GM23338 (cell line): ENCODE data around the gene FYCO1. TPM values are rescaled to one million over a fixed set of nuclear protein-coding genes. Genes with fewer than 3 reads are reported as not detected.

Experiments
- ATAC-seq: fragments of 200-7000 bp; cut with Tn5 transposase; 3 replicates; pipeline ENCODE4 v1.9.1; 2020
- DNase-seq: peaks from one replicate; pipeline ENCODE4 v3.0.0-alpha.2; 2015; ENCODE audit warnings: low spot score
- H2AFZ ChIP-seq: fragments of 200-600 bp; sonication (generic); 2 replicates; pipeline ENCODE4 v1.8.0; 2016; ENCODE audit warnings: antibody characterized with exemption, mild to moderate bottlenecking, moderate library complexity
- H3F3A ChIP-seq: fragments of 200-600 bp; sonication (generic); replicated peaks from 2 replicates; pipeline ENCODE4 v1.8.0; 2017; ENCODE audit warnings: antibody characterized with exemption, mixed run types, low read depth
- H3K27ac ChIP-seq: fragments of 200-600 bp; sonication (generic); 2 replicates; pipeline ENCODE4 v1.6.1; 2016; ENCODE audit warnings: low read depth
- H3K27me3 ChIP-seq: fragments of 200-600 bp; sonication (generic); 2 replicates; pipeline ENCODE4 v1.8.0; 2016; ENCODE audit warnings: mild to moderate bottlenecking, mixed run types, moderate library complexity; ENCODE audit not compliant: insufficient read depth
- H3K36me3 ChIP-seq: fragments of 200-600 bp; sonication (generic); 2 replicates; pipeline ENCODE4 v1.8.0; 2016; ENCODE audit warnings: mild to moderate bottlenecking; ENCODE audit not compliant: insufficient read depth
- H3K4me1 ChIP-seq: fragments of 200-600 bp; sonication (generic); 2 replicates; pipeline ENCODE4 v1.8.0; 2016; ENCODE audit warnings: mild to moderate bottlenecking, moderate library complexity; ENCODE audit not compliant: insufficient read depth
- H3K4me2 ChIP-seq: fragments of 200-600 bp; sonication (generic); 2 replicates; pipeline ENCODE4 v1.7.1; 2017; ENCODE audit warnings: mixed run types
- H3K4me3 ChIP-seq: fragments of 200-600 bp; sonication (generic); 2 replicates; pipeline ENCODE4 v1.6.1; 2016; ENCODE audit warnings: mixed run types
- H3K79me2 ChIP-seq: fragments of 200-600 bp; sonication (generic); replicated peaks from 2 replicates; pipeline ENCODE4 v1.8.0; 2017; ENCODE audit warnings: mild to moderate bottlenecking; ENCODE audit not compliant: insufficient read depth
- H3K9me2 ChIP-seq: fragments of 200-600 bp; sonication (generic); 2 replicates; pipeline ENCODE4 v1.8.0; 2017; ENCODE audit not compliant: insufficient read depth
- H4K20me1 ChIP-seq: fragments of 200-600 bp; sonication (generic); replicated peaks from 2 replicates; pipeline ENCODE4 v1.8.0; 2017; ENCODE audit warnings: mild to moderate bottlenecking; ENCODE audit not compliant: insufficient read depth
- H3K27ac Mint-ChIP-seq: 2 replicates; pipeline ENCODE4 v1.8.0; 2020; ENCODE audit warnings: inconsistent platforms, mild to moderate bottlenecking, moderate library complexity, mixed read lengths
- H3K27me3 Mint-ChIP-seq: 3 replicates; pipeline ENCODE4 v1.8.0; 2022; ENCODE audit warnings: low read depth, mild to moderate bottlenecking, moderate library complexity, mixed read lengths, inconsistent platforms; ENCODE audit not compliant: insufficient read depth, poor library complexity
- H3K36me3 Mint-ChIP-seq: 3 replicates; pipeline ENCODE4 v1.8.0; 2021; ENCODE audit warnings: low read depth, mild to moderate bottlenecking, inconsistent platforms, moderate library complexity, mixed read lengths
- H3K4me1 Mint-ChIP-seq: 3 replicates; pipeline ENCODE4 v1.8.0; 2020; ENCODE audit warnings: mild to moderate bottlenecking, inconsistent platforms, mixed read lengths
- H3K4me3 Mint-ChIP-seq: 3 replicates; pipeline ENCODE4 v1.8.0; 2021; ENCODE audit warnings: moderate library complexity, mild to moderate bottlenecking, inconsistent platforms, mixed read lengths
- H3K9me3 Mint-ChIP-seq: 3 replicates; pipeline ENCODE4 v1.8.0; 2020; ENCODE audit warnings: moderate library complexity, mild to moderate bottlenecking, inconsistent platforms, mixed read lengths
- CREB1 ChIP-seq: fragments of 250-450 bp; sonication (Bioruptor Pico); IDR thresholded peaks from 2 replicates; pipeline ENCODE4 v1.5.0; 2020; ENCODE audit warnings: low read depth, mild to moderate bottlenecking, moderate library complexity
- CTCF ChIP-seq, 2 experiments: fragments of 200-600 bp in 1 of 2; sonication (generic) in 1 of 2; conservative IDR thresholded peaks; 2 replicates each; pipeline versions ENCODE4 v1.5.1 to v1.6.1; 2016 to 2017; ENCODE audit warnings: antibody characterized with exemption in 2 of 2, low read depth in 2 of 2, mild to moderate bottlenecking in 2 of 2, moderate library complexity in 1 of 2
- ETS1 ChIP-seq: IDR thresholded peaks from 2 replicates; pipeline ENCODE4 v1.6.1; 2016; ENCODE audit warnings: antibody characterized with exemption
- EZH2 ChIP-seq: fragments of 200-600 bp; sonication (generic); IDR thresholded peaks from one replicate; pipeline ENCODE4 v1.8.0; 2017; ENCODE audit warnings: antibody characterized with exemption, mild to moderate bottlenecking, low read depth; ENCODE audit not compliant: unreplicated experiment
- EZH2phosphoT487 ChIP-seq: fragments of 200-600 bp; sonication (generic); IDR thresholded peaks from one replicate; pipeline ENCODE4 v1.8.1; 2018; ENCODE audit warnings: antibody characterized with exemption; ENCODE audit not compliant: unreplicated experiment
- JUNB ChIP-seq: IDR thresholded peaks from one replicate; pipeline ENCODE4 v1.6.1; 2016; ENCODE audit warnings: antibody characterized with exemption; ENCODE audit not compliant: unreplicated experiment
- NANOG ChIP-seq: IDR thresholded peaks from 2 replicates; pipeline ENCODE4 v1.6.1; 2016; ENCODE audit warnings: antibody characterized with exemption, borderline replicate concordance
- POLR2AphosphoS5 ChIP-seq: IDR thresholded peaks from 2 replicates; pipeline ENCODE4 v1.6.1; 2016; ENCODE audit warnings: antibody characterized with exemption, low read depth
- REST ChIP-seq: IDR thresholded peaks from one replicate; pipeline ENCODE4 v1.6.1; 2018; ENCODE audit warnings: antibody characterized with exemption; ENCODE audit not compliant: unreplicated experiment
- STAT1 ChIP-seq: IDR thresholded peaks from one replicate; pipeline ENCODE4 v1.6.1; 2016; ENCODE audit warnings: antibody characterized with exemption; ENCODE audit not compliant: unreplicated experiment
- ZNF114 ChIP-seq: fragments of 250-450 bp; sonication (Bioruptor Pico); IDR thresholded peaks from 2 replicates; pipeline ENCODE4 v1.5.0; 2020; ENCODE audit warnings: mild to moderate bottlenecking, moderate library complexity
- ZNF331 ChIP-seq: fragments of 250-450 bp; sonication (Bioruptor Pico); IDR thresholded peaks from 2 replicates; pipeline ENCODE4 v1.5.0; 2020; ENCODE audit warnings: low read depth, mild to moderate bottlenecking, moderate library complexity
- ZNF462 ChIP-seq: fragments of 250-450 bp; sonication (Bioruptor Pico); IDR thresholded peaks from 2 replicates; pipeline ENCODE4 v1.5.0; 2020; ENCODE audit warnings: mild to moderate bottlenecking, moderate library complexity
- polyA plus RNA-seq: library from polyadenylated mRNA; unstranded; fragments of >200 nt; fragmentation: Nextera tagmentation; extraction: Ambion mirVana; gene quantifications from 2 replicates; pipeline ENCODE4 v1.2.1, GENCODE V29; 2016
- total RNA-seq: library from RNA; depleted of rRNA; stranded (reverse); fragments of >200 nt; shearing (Covaris generic); gene quantifications from 2 replicates; pipeline ENCODE4 v1.2.3, GENCODE V29; 2014

The FYCO1 gene
- total and polyA plus RNA-seq, 2 experiments from 2014 or later = 4.5 to 17.2 TPM

- H4K20me1 ChIP-seq = peaks cover 10% of the 10 kb centered on the region
- TF ChIP-seq NANOG = no peak
- no peak for TF ChIP-seq EZH2
- no peak for TF ChIP-seq ZNF331 (CRISPR knock-in tag)
- TF ChIP-seq POLR2AphosphoS5 = no peak
- no peak for TF ChIP-seq STAT1
- no peak for TF ChIP-seq ZNF462 (CRISPR knock-in tag)
- no peak for TF ChIP-seq CTCF (conservative IDR thresholded peaks at IDR 0.05; ENCODE audit: low read depth in 2 of 2)
- TF ChIP-seq CREB1 (CRISPR knock-in tag) = no peak
- TF ChIP-seq EZH2phosphoT487 = no peak
- TF ChIP-seq ETS1 = no peak
- TF ChIP-seq JUNB = no peak
- no peak for TF ChIP-seq REST
- no peak for TF ChIP-seq ZNF114 (CRISPR knock-in tag)
- Mint-ChIP-seq H3K4me1 (peaks cover 6% of the 10 kb centered on the region), H3K27ac (no peak overlapping the region), H3K36me3 (peaks cover 31% of the 10 kb centered on the region), H3K4me3 (no peak overlapping the region), H3K27me3 (peaks cover 6% of the 10 kb centered on the region), H3K9me3 (no peaks in the 10 kb centered on the region; the same call in 2 of the 3 replicates)
- no peak overlapping the region for H3K27ac ChIP-seq
- ATAC-seq = no peak
- no peak for DNase-seq
- H3K4me1 ChIP-seq = peaks cover 7% of the 10 kb centered on the region; the same call in 1 of the 2 replicates
- no peak overlapping the region for H2AFZ ChIP-seq
- H3K4me3 ChIP-seq = no peak overlapping the region
- no peaks in the 10 kb centered on the region for H3K27me3 ChIP-seq
- H3K4me2 ChIP-seq = no peak overlapping the region
- H3F3A ChIP-seq = no peaks in the 10 kb centered on the region
- peaks cover 37% of the 10 kb centered on the region for H3K36me3 ChIP-seq
- no peaks in the 10 kb centered on the region for H3K9me2 ChIP-seq
- H3K79me2 ChIP-seq = peaks cover 35% of the 10 kb centered on the region
Measured at GRCh38 chr3:45984331-45985312, 11.0 kb downstream of the FYCO1 start.
